ENCODE results near the gene PRKCA.

PRKCA gene

GRCh38 chr17:66464921-66465320 lies 162.5 kb downstream of the PRKCA start:
- peak overlapping the region; percentile 95 for H3K27ac ChIP-seq (ENCODE audit: poor library complexity, severe bottlenecking)
- no peaks in the 10 kb centered on the region for H3K27me3 ChIP-seq (ENCODE audit: insufficient read depth, poor library complexity, severe bottlenecking)
- H3K4me3 ChIP-seq (ENCODE audit: severe bottlenecking): no peak overlapping the region
- H3K36me3 ChIP-seq (ENCODE audit: low read depth): no peaks in the 10 kb centered on the region
- peaks cover 67% of the 10 kb centered on the region for H3K4me1 ChIP-seq (ENCODE audit: insufficient read depth, poor library complexity, severe bottlenecking)
- no peak for DNase-seq (ENCODE audit: low spot score)
- TF ChIP-seq CTCF (IDR thresholded peaks at IDR 0.05; ENCODE audit: poor library complexity, severe bottlenecking): no peak
- no peaks in the 10 kb centered on the region for H3K9me3 ChIP-seq (ENCODE audit: severe bottlenecking)
- no peak for ATAC-seq (ENCODE audit: low read depth)

GRCh38 chr17:66465701-66466100 lies 163.3 kb downstream of the PRKCA start:
- TF ChIP-seq CTCF (IDR thresholded peaks at IDR 0.05; ENCODE audit: poor library complexity, severe bottlenecking): no peak
- Histone ChIP-seq H3K4me1 (ENCODE audit: insufficient read depth, poor library complexity, severe bottlenecking) (peaks cover 59% of the 10 kb centered on the region), H3K4me3 (ENCODE audit: severe bottlenecking) (no peak overlapping the region), H3K27me3 (ENCODE audit: insufficient read depth, poor library complexity, severe bottlenecking) (no peaks in the 10 kb centered on the region), H3K9me3 (ENCODE audit: severe bottlenecking) (no peaks in the 10 kb centered on the region), H3K36me3 (ENCODE audit: low read depth) (no peaks in the 10 kb centered on the region), H3K27ac (ENCODE audit: poor library complexity, severe bottlenecking) (peak overlapping the region; percentile 95)
- ATAC-seq (ENCODE audit: low read depth): no peak
- DNase-seq (ENCODE audit: low spot score): no peak

DNA sequence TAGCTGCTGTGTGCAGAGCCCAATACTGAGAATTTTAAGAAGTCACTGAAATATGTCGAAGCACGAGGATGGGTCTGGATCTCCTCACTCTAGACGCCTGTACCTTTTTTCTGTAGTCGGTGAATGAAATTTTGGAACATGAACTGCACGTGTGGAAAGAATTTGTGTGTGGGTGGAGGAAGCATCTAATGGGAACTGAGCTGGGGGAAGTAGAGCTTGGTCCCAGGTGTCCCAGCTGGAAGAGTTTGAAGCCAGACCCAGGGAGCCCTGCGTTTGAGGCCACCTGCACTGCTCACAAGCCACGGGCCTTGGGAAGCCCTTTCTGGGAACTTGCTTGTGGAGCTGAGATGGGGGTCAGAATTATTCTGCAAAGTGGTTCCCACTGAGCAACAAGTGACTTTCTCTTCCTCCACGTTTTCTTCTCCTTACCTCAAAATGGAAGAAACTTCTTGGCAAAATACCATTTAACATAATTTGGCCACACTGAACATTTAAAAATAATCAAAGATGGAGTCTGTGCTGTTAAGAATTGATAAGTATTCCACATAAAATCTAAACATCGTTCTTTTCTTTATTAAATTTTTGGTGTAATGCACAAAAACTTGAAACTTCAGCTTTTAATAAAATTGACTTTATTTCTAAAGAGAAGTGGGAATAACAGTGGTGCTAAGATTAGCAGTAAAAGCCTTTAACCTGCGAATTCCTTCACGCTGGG lies 163.8 kb downstream of the PRKCA start:
- Histone ChIP-seq H3K4me1 (ENCODE audit: insufficient read depth, poor library complexity, severe bottlenecking) (peaks cover 56% of the 10 kb centered on the region), H3K27ac (ENCODE audit: poor library complexity, severe bottlenecking) (peak overlapping the region; percentile 95), H3K27me3 (ENCODE audit: insufficient read depth, poor library complexity, severe bottlenecking) (no peaks in the 10 kb centered on the region), H3K36me3 (ENCODE audit: low read depth) (no peaks in the 10 kb centered on the region), H3K9me3 (ENCODE audit: severe bottlenecking) (no peaks in the 10 kb centered on the region), H3K4me3 (ENCODE audit: severe bottlenecking) (no peak overlapping the region)
- DNase-seq (ENCODE audit: low spot score) (no peak), ATAC-seq (ENCODE audit: low read depth) (no peak)
- TF ChIP-seq CTCF (IDR thresholded peaks at IDR 0.05; ENCODE audit: poor library complexity, severe bottlenecking): no peak

DNA sequence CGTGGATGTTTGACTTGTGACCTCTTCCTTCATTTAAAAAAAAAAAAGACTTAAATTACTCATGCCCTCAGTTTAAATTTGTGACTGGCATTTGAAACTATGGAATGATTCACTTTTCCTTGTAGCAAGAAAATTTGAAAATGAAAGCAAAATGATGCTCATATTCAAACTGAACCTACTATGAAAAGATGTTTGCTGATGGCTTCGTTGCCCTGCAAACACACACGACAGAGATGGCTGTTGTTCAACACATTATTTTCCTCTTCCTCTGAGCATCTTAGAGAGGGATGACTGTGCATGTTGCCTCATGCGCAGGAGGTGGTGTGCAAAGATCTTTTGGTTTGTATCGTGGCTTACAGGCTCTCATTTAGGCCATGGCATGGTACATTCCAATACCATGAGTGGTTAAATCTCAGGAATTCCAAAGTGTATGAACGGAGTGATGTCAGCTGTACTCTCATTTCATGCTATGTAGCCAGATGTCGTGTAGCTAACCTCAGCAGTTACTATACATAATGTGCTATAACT lies 164.5 kb downstream of the PRKCA start:
- ATAC-seq (ENCODE audit: low read depth): peak; percentile 96
- peak overlapping the region; percentile 95 for H3K27ac ChIP-seq (ENCODE audit: poor library complexity, severe bottlenecking)

More for the DNA sequence above, 164.5 kb downstream of the PRKCA start:
- Histone ChIP-seq H3K27me3 (ENCODE audit: insufficient read depth, poor library complexity, severe bottlenecking) (no peaks in the 10 kb centered on the region), H3K9me3 (ENCODE audit: severe bottlenecking) (no peaks in the 10 kb centered on the region), H3K4me1 (ENCODE audit: insufficient read depth, poor library complexity, severe bottlenecking) (peaks cover 52% of the 10 kb centered on the region), H3K4me3 (ENCODE audit: severe bottlenecking) (no peak overlapping the region), H3K36me3 (ENCODE audit: low read depth) (no peaks in the 10 kb centered on the region)
- peak; percentile 84 for DNase-seq (ENCODE audit: low spot score)
- no peak for TF ChIP-seq CTCF (IDR thresholded peaks at IDR 0.05; ENCODE audit: poor library complexity, severe bottlenecking)

All from RWPE2 (cell line).